22Rv1 (cell line): ENCODE data around the gene DEPDC1.

Experiments used
- CTCF ChIP-seq: fragments of 450-650 bp; IDR thresholded peaks from 2 replicates; pipeline ENCODE4 v1.5.1; 2017; ENCODE audit warnings: mild to moderate bottlenecking
- ZFX ChIP-seq: fragments of 450-650 bp; IDR thresholded peaks from 2 replicates; pipeline ENCODE4 v1.6.1; 2017; ENCODE audit warnings: antibody characterized with exemption, borderline replicate concordance

GRCh38 chr1:68426594-68426993 lies 70.3 kb downstream of the DEPDC1 start:
- TF ChIP-seq CTCF (no peak), ZFX (no peak)
